ENCODE data around the gene MACROD1. TPM values are rescaled to one million over a fixed set of nuclear protein-coding genes. Genes with fewer than 3 reads are reported as not detected.

MACROD1 gene
- total and polyA plus RNA-seq, 9 of the 15 experiments (the other 6 are each of a cell fraction or from before 2014, with no cell fraction given): 1.1 to 60.0 (median 26.4) TPM

DNA sequence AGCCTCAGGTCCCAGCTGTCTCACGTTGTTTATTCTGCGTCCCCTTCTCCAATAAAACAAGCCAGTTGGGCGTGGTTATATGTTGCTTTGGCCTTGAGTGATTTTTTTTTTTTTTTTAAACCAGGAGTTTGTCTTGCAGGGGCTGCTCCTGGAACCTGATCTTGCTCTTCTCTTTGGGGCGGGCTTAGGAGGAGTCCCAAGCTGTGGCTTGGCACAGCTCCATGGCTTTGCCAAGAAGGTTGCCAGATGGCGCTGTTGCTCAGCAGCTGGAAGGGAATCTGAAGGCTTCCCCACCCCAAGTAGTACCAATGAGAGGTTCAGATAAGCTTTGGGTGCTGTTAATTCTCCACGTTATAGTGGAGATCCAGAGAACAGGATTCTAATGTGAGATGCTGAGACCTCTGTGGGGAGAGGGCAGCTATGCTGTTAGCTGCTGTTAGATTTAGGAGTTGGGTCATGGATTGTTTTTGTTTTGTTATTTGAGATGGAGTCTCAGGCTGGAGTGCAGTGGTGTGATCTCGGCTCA is 38.6 kb upstream of the MACROD1 start (continued):
- TF ChIP-seq, protein P1, sequence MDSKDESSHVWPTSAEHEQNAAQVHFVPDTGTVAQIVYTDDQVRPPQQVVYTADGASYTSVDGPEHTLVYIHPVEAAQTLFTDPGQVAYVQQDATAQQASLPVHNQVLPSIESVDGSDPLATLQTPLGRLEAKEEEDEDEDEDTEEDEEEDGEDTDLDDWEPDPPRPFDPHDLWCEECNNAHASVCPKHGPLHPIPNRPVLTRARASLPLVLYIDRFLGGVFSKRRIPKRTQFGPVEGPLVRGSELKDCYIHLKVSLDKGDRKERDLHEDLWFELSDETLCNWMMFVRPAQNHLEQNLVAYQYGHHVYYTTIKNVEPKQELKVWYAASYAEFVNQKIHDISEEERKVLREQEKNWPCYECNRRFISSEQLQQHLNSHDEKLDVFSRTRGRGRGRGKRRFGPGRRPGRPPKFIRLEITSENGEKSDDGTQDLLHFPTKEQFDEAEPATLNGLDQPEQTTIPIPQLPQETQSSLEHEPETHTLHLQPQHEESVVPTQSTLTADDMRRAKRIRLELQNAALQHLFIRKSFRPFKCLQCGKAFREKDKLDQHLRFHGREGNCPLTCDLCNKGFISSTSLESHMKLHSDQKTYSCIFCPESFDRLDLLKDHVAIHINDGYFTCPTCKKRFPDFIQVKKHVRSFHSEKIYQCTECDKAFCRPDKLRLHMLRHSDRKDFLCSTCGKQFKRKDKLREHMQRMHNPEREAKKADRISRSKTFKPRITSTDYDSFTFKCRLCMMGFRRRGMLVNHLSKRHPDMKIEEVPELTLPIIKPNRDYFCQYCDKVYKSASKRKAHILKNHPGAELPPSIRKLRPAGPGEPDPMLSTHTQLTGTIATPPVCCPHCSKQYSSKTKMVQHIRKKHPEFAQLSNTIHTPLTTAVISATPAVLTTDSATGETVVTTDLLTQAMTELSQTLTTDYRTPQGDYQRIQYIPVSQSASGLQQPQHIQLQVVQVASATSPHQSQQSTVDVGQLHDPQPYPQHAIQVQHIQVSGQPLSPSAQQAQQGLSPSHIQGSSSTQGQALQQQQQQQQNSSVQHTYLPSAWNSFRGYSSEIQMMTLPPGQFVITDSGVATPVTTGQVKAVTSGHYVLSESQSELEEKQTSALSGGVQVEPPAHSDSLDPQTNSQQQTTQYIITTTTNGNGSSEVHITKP (IDR thresholded peaks at IDR 0.05; ENCODE audit: partially characterized antibody): no peak
- TF ChIP-seq TBL1XR1 (IDR thresholded peaks at IDR 0.05; ENCODE audit: low read length in 2 of 2) (peak in 1 of 2 experiments; percentile 57; a peak in 2 of 4 replicates), TAF15 (IDR thresholded peaks at IDR 0.05; ENCODE audit: low read depth, low read length) (no peak), CEBPG (CRISPR knock-in tag; IDR thresholded peaks at IDR 0.05) (no peak), CEBPG (tag; conservative IDR thresholded peaks at IDR 0.05 in 1 of 2, IDR thresholded peaks at IDR 0.05 in 1 of 2) (no peak), TAL1 (IDR thresholded peaks at IDR 0.05) (no peak), NR2C2 (CRISPR knock-in tag; IDR thresholded peaks at IDR 0.05) (no peak), NR2C2 (tag; IDR thresholded peaks at IDR 0.05) (no peak), PCBP2 (IDR thresholded peaks at IDR 0.05; ENCODE audit: low read depth, low read length, poor library complexity, severe bottlenecking) (no peak), NCOA2 (IDR thresholded peaks at IDR 0.05; ENCODE audit: partially characterized antibody in 2 of 2) (no peak)
- TF ChIP-seq, protein P2, sequence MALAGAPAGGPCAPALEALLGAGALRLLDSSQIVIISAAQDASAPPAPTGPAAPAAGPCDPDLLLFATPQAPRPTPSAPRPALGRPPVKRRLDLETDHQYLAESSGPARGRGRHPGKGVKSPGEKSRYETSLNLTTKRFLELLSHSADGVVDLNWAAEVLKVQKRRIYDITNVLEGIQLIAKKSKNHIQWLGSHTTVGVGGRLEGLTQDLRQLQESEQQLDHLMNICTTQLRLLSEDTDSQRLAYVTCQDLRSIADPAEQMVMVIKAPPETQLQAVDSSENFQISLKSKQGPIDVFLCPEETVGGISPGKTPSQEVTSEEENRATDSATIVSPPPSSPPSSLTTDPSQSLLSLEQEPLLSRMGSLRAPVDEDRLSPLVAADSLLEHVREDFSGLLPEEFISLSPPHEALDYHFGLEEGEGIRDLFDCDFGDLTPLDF (CRISPR knock-in tag; IDR thresholded peaks at IDR 0.05): no peak
- TF ChIP-seq, protein P3, sequence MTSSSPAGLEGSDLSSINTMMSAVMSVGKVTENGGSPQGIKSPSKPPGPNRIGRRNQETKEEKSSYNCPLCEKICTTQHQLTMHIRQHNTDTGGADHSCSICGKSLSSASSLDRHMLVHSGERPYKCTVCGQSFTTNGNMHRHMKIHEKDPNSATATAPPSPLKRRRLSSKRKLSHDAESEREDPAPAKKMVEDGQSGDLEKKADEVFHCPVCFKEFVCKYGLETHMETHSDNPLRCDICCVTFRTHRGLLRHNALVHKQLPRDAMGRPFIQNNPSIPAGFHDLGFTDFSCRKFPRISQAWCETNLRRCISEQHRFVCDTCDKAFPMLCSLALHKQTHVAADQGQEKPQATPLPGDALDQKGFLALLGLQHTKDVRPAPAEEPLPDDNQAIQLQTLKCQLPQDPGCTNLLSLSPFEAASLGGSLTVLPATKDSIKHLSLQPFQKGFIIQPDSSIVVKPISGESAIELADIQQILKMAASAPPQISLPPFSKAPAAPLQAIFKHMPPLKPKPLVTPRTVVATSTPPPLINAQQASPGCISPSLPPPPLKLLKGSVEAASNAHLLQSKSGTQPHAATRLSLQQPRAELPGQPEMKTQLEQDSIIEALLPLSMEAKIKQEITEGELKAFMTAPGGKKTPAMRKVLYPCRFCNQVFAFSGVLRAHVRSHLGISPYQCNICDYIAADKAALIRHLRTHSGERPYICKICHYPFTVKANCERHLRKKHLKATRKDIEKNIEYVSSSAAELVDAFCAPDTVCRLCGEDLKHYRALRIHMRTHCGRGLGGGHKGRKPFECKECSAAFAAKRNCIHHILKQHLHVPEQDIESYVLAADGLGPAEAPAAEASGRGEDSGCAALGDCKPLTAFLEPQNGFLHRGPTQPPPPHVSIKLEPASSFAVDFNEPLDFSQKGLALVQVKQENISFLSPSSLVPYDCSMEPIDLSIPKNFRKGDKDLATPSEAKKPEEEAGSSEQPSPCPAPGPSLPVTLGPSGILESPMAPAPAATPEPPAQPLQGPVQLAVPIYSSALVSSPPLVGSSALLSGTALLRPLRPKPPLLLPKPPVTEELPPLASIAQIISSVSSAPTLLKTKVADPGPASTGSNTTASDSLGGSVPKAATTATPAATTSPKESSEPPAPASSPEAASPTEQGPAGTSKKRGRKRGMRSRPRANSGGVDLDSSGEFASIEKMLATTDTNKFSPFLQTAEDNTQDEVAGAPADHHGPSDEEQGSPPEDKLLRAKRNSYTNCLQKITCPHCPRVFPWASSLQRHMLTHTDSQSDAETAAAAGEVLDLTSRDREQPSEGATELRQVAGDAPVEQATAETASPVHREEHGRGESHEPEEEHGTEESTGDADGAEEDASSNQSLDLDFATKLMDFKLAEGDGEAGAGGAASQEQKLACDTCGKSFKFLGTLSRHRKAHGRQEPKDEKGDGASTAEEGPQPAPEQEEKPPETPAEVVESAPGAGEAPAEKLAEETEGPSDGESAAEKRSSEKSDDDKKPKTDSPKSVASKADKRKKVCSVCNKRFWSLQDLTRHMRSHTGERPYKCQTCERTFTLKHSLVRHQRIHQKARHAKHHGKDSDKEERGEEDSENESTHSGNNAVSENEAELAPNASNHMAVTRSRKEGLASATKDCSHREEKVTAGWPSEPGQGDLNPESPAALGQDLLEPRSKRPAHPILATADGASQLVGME (CRISPR knock-in tag; IDR thresholded peaks at IDR 0.05): no peak
